Germinal center (tissue), 1 donor: ENCODE measurements around the gene DNAJC5.
A peak's percentile ranks its signal among the peaks of the same experiment; 100 is the strongest.
"Not testable (repeated sequence)": the region's sequence is repeated elsewhere in the genome, so short reads cannot be mapped to it uniquely, and the experiment has no call there.

Experiments
- DNase-seq: peaks from one replicate; pipeline ENCODE4 v3.0.0; 2012; ENCODE audit warnings: mixed read lengths, low spot score

Gene DNAJC5

DNA sequence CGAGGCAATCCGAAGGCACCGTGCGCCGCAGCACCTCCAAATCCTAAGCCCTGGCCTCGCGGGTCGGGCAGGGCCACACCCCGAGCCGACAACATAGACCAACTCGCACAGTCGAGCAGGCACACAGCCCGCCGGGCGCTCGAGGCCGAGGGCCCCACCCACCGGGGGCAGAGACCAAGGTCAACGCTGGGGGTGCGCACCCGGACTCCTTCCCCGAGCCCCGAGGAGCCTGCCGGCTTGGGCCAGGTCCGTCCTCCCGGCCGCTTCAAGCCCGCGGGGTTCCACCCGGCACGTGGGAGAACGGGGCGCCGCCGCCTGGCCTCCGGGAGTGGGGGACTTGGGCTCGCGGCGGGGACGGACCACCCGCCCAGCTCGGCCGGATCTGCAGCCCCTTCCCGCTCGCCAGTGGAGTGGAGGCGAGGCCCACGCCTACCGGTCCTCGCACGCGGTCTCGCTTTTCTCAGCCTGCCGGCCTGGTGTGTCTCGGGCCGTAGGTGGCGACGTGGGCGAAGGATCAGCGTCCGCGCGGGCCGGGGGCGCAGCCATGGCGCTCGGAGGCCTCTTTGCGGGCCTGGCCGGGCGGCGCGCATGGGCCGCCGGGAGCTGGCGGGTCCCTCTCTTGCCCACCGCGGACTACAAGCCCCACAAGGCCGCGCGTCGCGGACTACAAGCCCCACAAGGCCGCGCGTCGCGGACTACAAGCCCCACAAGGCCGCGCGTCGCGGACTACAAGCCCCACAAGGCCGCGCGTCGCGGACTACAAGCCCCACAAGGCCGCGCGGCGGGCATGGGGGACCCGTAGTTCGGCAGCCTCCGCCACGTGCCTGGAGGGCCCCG, 61.1 kb downstream of the DNAJC5 start, which contains the start of gene UCKL1:
Gene UCKL1, minus strand, starts transcription at position 590 of the 837 bp plus-strand sequence. Its CDS starts 44 bp downstream, at position 546.
- DNase-seq, result peak; percentile 90

DNA sequence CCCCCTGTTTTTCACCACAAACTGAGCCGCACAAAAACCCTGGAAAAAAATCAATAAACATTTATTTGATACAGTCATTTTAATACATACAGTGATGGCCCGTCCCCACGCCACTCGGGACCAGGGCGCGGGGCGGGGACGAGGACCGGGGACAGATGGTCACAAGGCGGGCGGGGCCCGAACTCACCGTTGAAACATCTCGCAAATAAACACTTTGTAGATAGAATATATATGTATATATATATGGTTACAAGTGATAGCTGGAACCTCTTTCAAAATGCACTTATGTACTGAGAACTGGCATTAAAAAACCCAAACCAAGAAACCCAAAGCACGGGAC, 61.7 kb downstream of the DNAJC5 start:
- DNase-seq, result no peak

GRCh38 chr20:63957004-63957689, 62.2 kb downstream of the DNAJC5 start:
- peak; percentile 46 for DNase-seq

DNA sequence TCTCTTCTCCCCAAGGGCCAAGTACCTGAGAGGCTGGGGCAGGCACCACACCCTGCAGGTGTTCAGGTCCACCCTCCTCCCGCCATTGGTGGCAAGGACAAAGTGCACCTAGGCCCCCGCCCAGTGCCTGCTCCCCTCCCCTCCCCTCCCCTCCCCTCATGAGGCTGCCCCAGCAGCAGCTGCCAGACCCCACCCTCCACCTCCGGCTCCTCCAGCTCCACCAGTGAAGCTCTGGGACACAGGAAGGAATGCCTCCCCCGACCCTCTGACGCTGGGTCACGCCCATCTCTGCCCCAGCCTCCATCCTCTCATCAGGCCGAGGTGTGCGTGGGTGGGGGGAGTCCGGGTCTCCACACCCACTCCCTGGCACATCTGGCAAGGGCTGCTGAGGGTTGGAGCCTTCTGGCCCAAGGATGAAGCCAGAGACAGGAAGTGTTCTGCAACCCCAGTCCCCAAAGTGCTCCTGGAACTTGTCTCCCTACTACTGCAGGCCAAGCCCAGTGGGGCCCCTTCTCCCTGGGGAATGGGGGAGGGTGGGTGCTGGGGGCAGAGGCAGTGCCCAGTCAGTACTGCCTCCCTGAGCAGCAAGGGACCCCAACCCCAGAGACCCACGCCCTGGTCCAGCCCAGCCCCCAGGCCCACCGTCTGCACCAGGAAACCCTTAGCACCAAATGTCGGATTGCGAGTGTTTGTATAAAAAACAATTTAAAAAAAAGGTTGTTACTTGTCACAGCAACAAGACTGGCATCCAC, 62.9 kb downstream of the DNAJC5 start:
- no peak for DNase-seq

- DNase-seq, result no peak
Measured at GRCh38 chr20:63958471-63958870, 63.5 kb downstream of the DNAJC5 start.

- no peak for DNase-seq
Measured at GRCh38 chr20:63958964-63959698, 64.2 kb downstream of the DNAJC5 start.

GRCh38 chr20:63959699-63960075, 64.8 kb downstream of the DNAJC5 start:
- DNase-seq, result no peak

- not testable (repeated sequence) for DNase-seq
Measured at GRCh38 chr20:63960654-63961621, 66.0 kb downstream of the DNAJC5 start.

- DNase-seq, result no peak
Measured at GRCh38 chr20:63961664-63962425, 66.9 kb downstream of the DNAJC5 start.

DNA sequence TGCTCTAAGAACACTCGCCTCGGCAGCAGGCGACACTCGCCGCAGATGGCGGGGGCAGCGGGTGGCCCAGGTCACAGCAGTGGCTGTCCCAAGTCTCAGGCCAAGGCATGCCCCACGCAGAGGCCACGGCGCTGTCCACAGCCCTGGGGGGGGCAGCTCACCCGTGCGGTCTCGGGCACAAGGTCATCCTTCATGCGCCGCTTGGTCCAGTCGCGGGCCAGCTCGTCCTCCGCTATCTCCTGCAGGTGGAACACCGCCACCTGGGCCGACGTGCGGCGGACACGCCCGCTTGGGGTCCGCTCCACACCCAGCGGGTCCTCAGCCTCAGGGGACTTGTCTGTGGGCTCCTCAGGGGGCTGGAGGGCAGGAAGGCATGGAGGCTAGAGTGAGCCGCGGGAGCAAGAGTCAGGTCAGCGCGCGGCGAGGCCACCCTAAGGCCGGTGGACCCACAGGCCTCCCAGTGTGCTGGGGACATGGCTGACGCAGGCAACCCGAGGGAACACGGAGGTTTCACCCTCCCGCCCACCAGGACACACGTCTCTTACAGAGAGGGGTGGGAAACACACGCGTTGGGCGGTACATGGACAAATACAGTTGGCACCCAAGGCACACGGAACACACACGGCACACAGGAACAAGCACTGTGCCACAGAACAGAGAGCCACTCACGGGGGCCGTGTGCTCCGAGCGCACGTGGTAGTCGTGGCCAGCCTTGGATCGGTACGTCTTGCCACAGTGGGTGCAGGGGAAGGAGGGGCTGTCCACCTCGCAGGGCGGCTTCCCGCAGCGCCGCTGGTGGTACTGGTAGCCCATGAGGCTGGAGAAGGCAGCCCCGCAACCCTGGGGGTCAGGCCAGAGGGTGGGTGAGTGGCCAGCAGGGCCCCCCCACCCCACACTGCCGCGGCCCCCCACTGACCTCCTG, 67.8 kb downstream of the DNAJC5 start:
- DNase-seq, result no peak

DNA sequence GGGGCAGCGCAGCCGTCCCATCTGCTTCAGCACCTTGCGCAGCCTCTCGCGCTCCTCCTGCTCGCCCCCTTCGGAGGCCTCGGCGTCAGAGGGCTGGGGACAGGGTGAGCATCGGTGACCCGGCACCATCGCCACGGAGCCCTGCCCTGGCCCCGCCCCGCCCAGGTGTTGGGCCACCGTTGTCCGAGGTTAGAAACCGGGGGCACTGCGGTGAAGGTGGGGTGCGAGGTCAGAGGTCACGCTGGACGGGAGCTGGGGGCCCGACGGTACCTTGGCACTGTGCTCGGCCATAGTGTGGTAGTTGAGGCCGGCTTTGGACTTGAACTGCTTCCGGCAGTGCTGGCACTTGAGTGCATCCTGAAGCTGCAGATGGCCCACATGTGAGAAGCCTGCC, 68.4 kb downstream of the DNAJC5 start:
- no peak for DNase-seq

GRCh38 chr20:63963784-63964301, 68.9 kb downstream of the DNAJC5 start:
- DNase-seq, result no peak

GRCh38 chr20:63964412-63964811, 69.5 kb downstream of the DNAJC5 start:
- DNase-seq, result no peak

- DNase-seq, result no peak
Measured at GRCh38 chr20:63966172-63966943, 71.4 kb downstream of the DNAJC5 start.

DNA sequence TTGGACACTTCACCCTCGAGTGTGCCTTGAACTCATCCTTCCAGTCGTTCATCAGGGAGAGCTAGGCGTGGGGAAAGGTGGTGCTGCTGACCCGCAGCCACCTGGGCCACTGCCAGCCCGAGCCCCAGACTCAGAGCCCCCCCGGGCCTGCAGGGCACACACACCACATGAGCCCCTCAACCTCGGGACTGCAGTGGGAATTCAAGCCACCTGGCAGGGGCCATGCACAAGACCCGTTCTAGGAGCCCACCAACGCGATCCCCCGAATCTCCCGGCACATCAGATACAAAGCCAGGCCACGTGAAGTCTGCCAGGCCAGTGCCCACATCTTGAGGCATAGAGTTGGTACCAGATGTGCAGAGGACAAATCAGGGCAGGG, 72.0 kb downstream of the DNAJC5 start:
- DNase-seq, result no peak

DNA sequence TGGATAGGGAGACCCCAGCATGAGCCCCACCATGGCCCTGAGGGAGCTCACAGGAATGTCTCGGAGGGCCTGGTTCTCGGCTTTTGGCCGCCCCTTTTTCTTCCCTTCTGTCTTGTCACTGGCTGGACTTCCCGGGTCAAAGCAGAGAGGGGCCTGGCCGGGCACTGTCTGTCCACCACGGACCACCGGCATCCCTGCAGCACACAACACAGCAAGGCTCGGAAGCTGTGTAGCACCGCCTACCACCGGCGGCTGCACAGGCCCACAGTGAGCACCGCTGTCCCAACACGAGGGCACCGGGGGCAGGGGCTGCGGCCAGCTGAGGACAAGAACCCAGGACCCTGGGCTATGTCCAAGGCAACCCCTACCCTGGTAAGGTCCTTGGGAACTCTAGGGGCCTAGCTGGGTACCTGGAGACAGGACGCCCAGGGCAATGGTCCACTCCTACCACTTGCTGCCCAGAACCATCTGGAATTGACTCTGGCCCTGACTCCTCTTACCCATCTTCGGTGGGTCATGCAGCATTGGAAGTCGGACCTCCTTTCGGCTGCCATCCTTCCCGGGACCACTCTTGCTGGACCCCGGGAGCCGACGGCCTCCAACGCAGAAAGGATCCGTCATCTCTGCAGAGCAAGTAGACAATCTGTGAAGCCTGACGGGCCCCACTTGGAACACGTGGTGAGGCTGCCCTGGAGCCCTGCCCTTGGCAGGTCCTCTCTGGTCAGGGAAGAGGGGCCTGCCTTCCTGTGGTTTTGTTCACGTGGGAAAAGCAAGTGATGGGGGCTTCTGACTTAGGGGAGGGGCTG, 72.6 kb downstream of the DNAJC5 start:
- no peak for DNase-seq
